NCI-H524 (cell line): ENCODE data around the gene BFSP2.

Experiments
- DNase-seq, 2 experiments: peaks; one replicate each; lab custom pipeline; 2025; lab: John Stamatoyannopoulos, UW

BFSP2 gene, protein sequence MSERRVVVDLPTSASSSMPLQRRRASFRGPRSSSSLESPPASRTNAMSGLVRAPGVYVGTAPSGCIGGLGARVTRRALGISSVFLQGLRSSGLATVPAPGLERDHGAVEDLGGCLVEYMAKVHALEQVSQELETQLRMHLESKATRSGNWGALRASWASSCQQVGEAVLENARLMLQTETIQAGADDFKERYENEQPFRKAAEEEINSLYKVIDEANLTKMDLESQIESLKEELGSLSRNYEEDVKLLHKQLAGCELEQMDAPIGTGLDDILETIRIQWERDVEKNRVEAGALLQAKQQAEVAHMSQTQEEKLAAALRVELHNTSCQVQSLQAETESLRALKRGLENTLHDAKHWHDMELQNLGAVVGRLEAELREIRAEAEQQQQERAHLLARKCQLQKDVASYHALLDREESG

DNA sequence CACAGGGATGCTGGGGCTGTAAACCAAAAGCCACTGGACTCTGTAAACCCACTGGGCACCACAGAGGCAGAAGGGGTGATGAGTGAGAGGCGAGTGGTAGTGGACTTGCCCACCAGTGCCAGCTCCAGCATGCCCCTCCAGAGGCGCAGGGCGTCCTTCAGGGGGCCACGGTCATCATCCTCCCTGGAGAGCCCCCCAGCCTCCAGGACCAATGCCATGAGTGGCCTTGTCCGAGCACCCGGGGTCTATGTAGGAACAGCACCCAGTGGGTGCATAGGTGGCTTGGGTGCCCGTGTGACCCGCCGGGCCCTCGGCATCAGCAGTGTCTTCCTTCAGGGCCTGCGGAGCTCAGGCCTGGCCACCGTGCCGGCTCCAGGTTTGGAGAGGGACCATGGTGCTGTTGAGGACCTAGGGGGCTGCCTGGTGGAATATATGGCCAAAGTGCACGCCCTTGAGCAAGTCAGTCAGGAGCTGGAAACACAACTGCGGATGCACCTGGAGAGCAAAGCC, at the start of gene BFSP2:
TSS of gene BFSP2 (plus strand) at position 51 of the 510 bp plus-strand sequence. CDS start at position 79, 28 bp downstream.
- no peak for DNase-seq

DNA sequence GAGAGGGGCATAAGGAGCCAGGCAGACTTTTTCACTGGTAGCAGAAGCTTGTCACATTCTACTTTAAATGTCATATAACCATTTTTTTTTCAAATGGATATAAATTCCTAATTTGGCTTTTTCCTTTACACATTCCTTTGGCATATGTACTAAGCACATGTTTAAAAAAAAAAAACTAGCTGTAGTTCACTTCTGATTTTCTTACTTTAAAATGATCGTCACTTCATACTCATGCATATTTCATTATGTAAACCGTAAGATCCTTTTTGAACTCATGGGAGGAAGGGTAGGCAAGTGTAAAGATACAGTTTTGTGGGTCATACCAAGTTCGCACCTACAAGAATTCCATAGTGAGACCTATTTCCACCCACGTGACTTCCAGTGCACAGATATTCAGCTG, 45.1 kb upstream of the BFSP2 start:
- DNase-seq = no peak

DNA sequence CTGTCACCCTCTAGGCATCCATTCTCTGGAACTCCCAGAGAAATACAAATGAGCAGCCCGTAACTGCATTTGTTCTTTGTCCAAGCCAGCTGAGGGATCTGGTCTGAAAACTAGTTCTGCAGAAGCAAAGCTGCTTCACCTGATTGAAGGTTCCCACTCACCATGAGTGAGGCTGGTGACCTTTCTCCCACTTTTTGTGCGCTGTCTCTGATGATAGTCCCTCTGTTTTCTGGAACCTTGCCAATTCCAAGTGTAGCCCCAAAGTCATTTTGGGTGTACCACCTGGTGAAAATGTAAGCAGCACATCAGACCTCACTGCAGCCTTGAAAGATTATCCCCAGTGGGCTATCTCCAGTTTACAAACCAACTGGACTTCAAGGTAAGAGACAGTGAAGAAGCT, 39.4 kb upstream of the BFSP2 start:
- no peak for DNase-seq

DNA sequence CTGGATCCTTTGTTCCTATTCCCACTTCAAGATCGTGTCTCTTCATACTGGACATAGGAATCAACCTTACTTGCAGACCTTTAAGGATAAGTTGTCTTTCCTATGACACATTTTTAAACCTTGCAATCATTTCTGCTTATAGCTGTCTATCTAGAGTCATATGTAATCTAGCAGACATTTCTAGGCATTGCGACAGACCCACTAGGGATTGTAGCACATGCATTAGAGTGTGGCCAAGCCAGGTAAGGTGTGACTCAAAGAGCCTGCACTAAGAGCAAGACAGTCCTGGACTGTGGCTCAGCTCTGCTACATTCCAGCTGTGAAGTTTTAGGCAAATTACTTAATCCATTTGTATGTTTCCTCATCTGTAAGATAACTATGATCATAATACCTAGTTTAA, 38.8 kb upstream of the BFSP2 start:
- DNase-seq = peak in 1 of 2 experiments; percentile 61

DNA sequence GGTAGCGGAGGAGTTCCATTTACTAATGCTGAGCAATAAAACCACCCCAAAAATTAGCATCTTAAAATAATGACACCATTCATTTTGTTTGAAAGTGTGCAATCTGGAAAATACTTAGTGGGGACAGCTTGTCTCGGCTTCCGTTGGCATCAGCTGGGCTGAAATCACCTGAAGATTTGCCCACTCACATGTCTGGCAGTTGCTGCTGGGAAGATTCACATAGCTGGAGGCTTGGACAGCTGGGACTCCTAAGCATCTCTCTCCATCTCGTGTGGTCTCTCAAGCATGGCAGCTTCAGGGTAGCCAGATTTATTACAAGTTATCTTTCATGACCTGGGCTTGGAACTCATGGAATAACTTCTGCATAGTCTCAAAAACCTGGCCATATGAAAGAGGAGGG, 38.4 kb upstream of the BFSP2 start:
- DNase-seq = peak; percentile 81 to 92

DNA sequence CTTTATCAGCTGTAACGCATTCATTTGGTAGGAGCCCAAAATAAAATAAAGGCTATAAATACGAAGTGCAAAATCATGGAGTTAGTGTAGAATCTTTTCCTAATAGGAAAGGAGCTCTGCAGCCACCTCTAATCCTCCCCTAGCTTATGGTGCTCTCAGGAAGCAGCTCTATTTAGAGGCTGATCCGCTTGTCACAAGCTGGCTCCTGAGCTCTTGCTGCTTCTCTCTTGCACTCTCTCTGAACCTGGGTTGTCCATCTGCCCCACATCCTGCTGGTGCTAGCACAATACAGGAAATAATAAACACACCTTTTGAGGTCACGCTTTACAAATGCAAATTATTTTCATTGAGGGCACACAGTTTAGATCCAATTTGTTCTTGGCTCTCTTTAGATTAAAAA, 37.3 kb upstream of the BFSP2 start:
- peak; percentile 87 to 93 for DNase-seq

DNA sequence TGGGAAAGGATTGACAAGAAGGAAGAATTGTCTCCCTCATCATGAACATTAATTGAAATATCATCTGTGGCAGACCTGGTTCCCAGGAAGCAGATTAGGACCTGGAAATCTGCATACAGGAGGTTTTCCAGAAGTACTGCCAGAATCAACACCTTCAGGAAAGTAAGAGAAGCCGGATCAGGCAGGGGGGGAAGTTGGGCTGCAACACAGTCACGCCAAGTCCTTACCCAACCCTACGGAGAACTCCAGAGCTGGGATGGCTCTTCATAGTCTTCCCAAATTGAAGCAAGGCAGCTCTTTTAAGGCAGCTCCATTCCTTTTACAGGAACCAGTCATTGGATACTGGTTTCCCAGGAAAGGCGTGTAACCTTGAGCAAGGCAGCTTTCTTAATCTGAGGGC, 35.2 kb upstream of the BFSP2 start:
- no peak for DNase-seq

DNA sequence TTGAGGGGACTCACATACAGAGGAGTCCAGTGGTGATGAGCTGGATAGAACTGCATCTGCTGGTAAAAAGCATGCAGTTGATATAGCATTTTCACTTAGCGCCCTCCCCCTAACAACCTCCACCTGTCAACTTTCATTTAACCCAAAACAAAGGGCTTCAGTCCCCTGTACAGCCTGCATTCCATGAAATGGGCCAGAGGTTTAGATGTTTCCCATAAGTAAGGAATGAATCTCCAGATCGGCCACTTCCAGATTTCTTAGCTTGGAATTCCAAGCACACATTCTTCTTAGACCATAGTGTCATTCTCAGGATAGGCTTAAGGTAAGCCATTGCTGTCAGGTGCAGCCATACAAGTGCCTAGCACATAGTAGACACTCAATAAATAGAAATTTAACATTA, 32.9 kb upstream of the BFSP2 start:
- no peak for DNase-seq

DNA sequence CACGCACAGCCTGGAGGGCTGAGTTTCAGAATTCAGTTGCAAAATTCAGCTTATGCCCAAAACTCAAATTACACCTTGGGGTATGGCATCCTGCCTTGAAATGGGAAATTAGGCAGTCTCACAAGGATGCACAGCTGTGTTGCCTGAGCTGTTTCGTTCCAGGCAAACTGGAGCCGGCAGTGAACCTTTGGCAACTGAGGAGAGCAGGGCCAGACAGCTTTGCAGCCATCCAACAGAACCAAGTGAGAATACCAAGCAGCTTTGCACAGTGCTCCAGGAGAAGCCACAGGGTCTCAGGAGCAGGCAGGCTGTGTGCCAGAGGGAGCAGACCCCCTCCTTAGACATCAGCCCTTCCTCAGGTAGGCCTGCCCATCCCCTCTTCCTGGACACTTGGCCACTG, 32.5 kb upstream of the BFSP2 start:
- no peak for DNase-seq

DNA sequence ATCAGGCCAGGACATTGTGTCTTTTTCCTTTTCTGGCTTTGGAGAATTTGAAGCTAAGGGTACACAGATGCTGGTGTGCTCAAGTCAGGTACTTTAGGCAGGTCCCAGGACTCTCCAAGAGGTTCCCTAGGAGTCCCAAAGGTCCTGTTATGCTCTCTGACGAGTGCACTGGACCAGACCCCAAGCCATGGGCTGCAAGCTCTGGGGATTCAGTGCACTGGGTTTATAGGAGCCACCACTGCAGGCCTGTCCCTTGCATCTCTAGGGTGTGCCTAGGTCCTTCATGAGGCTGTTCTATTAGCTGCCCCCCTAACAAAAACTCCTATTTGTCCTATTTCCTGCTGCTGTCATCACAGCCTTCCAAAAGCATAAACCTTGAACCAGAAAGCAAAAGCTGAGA, 31.9 kb upstream of the BFSP2 start:
- no peak for DNase-seq

DNA sequence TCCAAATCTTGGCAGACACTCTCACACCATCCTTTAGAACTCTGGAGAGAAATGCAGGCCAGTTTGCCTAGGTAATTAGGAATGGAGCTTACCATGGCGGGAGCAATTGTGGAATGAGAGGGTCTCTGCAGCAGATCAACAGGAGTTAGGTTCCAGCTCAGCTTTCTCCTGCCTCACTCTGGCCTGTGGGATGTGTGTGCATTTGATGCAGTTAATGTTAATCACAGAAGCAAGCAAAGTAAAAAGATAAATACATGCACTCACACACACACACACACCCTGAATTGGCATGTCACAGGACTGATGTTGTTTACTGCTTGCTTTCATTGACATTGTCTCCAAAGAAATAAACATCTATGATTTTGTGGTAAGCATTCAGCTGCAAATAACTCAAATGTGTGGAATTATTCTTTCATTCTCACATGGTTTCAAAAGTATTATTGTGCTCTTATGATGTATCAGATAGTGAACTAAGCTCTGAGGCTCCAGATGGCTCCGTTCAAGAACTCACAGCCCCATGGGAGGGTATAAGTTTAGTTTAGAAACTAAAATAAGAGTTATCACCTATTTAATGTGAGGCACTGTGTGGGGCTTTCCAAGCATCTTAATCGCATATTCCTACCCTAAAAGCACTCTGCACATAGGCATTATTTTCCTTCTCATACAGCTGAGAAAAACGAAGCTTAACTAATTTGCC, 31.3 kb upstream of the BFSP2 start:
- DNase-seq = peak; percentile 26

DNA sequence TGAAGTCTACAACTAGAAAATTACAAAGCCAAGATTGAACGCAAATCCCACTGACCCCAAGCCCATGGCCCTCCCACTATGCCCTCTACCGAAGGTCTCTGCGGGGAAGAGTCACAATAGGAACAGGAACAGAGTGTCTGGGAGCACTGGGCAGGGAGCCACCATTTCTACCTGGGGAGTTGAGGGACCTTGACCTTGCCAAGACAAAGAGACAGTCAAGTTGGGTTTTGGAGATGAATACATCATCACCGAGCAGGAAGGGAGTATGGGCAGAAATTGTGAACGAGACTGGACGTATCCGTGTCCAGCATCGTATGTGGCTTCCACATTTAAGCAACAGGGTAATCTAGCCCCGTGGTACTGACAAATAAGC, 30.8 kb upstream of the BFSP2 start:
- no peak for DNase-seq

DNA sequence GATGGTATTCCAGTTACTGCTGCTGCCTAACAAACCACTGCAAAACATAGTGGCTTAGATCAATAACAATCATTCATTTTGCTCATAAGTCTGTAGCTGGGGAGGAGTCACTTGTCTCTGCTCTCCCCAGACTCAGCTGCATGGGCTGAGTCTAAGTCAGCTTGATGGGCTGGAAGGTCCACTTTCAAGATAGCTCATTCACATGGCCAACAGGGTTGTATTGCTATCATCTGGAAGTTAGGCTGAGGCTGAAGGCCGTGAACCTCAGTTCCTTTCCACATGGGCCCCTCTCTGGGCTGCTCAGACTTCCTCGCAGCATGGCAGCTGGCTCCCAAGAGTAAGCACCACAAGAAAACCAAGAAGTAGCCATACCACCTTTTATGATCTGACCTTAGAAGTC, 28.7 kb upstream of the BFSP2 start:
- DNase-seq = no peak

DNA sequence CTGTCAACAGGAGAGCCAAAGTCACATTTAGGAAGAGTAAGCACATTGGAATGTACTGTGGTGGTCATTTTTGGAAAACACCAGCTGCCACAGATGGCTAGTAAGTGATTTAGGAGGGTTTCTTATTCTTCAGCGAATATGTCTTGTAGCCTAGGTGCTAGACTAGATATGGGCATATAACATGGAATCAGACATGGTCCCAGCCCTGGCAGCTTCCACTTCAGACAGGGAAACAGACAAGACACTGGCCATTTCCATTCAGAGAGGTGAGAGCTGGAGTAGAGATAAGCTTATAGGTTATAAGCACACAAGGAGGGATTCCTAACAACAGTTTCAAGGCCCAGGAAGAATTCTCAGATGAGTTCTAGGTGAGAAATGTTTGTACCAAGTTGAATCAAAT, 28.2 kb upstream of the BFSP2 start:
- no peak for DNase-seq

DNA sequence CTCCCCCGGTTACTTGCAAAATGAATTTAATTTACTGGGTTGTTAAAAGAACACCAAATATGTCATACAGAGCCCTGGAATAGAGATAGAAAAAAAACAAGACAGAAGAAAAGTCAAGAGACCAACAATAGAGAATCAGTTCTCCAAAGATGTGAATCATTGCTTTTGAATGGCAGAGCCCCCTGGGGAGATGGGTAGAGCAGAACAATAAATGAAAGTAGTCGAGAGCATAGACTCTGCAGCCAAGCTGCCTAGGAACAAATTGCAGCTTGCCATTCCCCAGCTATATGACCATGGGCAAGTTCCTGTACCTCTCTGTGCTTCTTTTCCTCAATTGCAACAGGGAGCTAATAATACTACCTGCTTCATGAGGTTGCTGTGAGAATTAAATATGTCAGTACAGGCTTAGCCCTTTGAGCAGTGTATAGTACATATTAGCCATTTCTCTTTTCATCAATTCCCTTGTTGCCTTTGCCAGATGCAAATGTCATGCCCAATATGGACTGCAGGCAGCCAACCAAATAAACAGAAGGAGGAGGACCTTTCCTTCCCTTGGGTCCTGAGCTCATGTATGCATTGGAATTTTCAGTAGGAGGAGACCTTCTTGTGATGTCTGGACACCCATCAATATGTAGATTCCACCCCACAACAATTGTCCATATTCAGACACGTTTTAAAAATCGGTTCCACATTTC, 25.0 kb upstream of the BFSP2 start:
- no peak for DNase-seq

DNA sequence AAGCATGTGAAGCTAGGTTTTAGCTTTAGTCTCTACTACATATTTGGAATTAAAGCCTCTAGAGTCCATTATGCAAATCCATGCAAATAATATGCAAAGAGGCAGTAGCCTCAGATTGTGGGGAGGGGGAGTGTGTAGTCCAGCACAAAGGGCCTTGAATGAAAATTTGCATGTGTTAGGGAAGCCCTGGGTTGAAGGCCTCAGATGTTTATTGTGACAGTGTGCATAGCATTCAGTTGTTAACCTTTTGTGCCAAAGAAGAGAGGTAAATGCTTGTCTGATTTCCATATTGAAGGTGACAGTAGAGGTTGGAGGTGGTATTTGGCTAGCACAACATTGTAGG, 24.5 kb upstream of the BFSP2 start:
- DNase-seq = no peak

DNA sequence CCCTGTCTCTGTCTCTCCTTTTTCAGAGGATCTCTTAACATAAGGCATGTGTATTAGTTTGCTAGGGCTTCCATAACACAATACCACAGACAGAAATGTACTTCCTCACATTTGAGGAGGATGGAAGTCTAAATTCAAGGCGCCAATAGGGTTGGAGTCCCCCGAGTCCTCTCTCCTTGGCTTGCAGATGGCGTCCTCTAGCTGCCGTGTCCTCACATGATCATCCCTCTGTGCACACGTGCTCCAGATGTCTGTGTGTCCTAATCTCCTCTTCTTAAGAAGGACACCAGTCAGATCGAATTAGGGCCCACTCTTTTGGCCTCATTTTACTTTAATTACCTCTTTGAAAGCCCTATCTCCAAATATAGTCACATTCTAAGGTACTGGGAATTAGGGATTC, 23.0 kb upstream of the BFSP2 start:
- peak; percentile 92 to 93 for DNase-seq

DNA sequence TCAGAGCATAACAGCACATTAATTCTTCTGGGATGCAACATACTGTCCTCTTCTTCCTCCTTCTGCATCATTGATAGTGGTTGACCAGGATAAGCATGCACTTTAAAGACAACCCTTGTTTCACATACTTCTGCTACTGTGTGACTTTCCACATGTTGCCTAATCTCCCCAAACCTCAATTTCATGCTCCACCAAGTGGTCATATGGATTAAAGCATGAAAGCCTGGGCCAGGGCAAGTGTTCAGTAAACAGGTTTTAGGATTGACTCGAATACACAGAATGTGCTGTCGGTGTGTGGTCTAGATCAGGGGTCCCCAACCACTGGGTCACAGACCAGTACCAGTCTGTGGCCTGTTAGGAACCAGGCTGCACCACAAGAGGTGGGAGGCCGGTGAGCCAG, 22.5 kb upstream of the BFSP2 start:
- peak; percentile 23 to 63 for DNase-seq

DNA sequence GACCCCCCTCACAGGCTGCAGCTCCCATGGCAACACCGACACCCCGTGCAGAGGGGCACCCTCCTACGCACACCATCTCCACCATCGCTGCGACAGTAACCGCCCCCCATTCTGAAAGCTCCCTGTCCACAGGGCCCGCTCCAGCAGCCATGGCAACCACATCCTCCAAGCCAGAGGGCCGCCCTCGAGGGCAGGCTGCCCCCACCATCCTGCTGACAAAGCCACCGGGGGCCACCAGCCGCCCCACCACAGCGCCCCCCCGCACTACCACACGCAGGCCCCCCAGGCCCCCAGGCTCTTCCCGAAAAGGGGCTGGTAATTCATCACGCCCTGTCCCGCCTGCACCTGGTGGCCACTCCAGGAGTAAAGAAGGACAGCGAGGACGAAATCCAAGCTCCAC, 19.9 kb upstream of the BFSP2 start:
- DNase-seq = no peak

DNA sequence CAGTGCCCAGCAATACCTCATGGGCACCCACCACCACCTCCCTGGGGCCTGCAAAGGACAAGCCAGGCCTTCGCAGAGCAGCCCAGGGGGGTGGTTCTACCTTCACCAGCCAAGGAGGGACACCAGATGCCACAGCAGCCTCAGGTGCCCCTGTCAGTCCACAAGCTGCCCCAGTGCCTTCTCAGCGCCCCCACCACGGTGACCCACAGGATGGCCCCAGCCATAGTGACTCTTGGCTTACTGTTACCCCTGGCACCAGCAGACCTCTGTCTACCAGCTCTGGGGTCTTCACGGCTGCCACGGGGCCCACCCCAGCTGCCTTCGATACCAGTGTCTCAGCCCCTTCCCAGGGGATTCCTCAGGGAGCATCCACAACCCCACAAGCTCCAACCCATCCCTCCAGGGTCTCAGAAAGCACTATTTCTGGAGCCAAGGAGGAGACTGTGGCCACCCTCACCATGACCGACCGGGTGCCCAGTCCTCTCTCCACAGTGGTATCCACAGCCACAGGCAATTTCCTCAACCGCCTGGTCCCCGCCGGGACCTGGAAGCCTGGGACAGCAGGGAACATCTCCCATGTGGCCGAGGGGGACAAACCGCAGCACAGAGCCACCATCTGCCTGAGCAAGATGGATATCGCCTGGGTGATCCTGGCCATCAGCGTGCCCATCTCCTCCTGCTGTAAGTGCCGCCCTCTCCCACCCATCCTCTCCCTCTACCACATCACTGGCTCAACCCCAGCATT, 19.2 kb upstream of the BFSP2 start:
- no peak for DNase-seq

DNA sequence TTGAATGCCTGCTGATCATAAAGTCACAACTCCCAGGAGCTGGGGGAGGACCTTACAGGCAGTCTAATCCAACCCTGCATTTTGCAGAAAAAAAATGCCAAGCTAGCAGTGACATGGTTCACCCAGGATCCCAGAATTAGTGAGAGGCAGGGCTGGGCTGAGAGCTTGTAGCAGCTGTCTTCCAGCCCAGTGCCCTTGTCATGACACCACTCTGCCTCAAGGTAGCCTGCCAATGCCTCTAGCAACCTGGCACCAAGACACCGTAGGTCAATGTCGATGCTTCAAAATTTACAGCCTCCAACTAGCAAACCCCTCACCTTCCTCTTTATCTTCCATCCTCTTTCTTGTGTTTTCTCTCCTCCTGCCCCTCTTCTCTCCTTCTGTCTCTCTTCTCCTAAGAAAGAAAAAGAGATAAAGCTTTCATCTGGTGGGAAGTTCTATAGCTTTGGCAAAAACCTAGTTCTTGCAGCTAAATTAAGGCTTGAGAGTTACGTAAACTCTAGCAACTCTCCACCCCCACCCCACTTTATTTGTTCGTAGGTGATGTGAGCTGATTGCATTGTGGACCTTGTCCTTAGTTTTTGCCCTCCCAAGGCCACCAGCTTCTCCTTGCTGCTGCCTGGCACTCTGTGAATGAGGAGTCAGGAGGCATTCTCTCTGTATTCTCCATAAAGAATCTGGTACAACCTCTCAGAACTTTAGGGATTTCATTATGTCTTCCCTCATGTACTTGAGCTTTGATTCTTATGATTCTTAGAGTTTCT, 18.3 kb upstream of the BFSP2 start:
- DNase-seq = no peak
